K562 (cell line): ENCODE measurements around the gene ITSN2. TPM values are rescaled to one million over a fixed set of nuclear protein-coding genes. Genes with fewer than 3 reads are reported as not detected.

Experiments
- ARID2 ChIP-seq: fragments of 450-650 bp; IDR thresholded peaks from 2 replicates; pipeline ENCODE4 v1.6.1; 2017; ENCODE audit warnings: antibody characterized with exemption, mild to moderate bottlenecking
- ATF7 ChIP-seq: fragments of 450-650 bp; IDR thresholded peaks from 2 replicates; pipeline ENCODE4 v1.7.1; 2014; ENCODE audit warnings: mild to moderate bottlenecking, moderate library complexity
- BCOR ChIP-seq: fragments of 450-650 bp; IDR thresholded peaks from 2 replicates; pipeline ENCODE4 v1.6.1; 2016
- DPF2 ChIP-seq: fragments of 450-650 bp; IDR thresholded peaks from 2 replicates; pipeline ENCODE4 v1.6.1; 2016
- FOXP1 ChIP-seq: sonication (generic); formaldehyde crosslinking; IDR thresholded peaks from 2 replicates; pipeline ENCODE4 v1.8.0; 2022; ENCODE audit warnings: mild to moderate bottlenecking, missing genetic modification reagents
- GMEB1 ChIP-seq: fragments of 250-450 bp; sonication (Bioruptor Pico); IDR thresholded peaks from 2 replicates; pipeline ENCODE4 v1.4.0; 2020; ENCODE audit warnings: mild to moderate bottlenecking
- HDAC2 ChIP-seq: fragments of 450-650 bp; IDR thresholded peaks from 2 replicates; pipeline ENCODE4 v1.6.1; 2016; ENCODE audit warnings: mild to moderate bottlenecking
- HNRNPH1 ChIP-seq: fragments of 200-400 bp; formaldehyde crosslinking; optimal IDR thresholded peaks from 2 replicates; pipeline ENCODE3; 2017; ENCODE audit warnings: low read depth, mild to moderate bottlenecking, low read length, moderate library complexity
- NONO ChIP-seq, 2 experiments: fragments of 200-400 bp in 1 of 2; fragments of 450-650 bp in 1 of 2; formaldehyde crosslinking in 1 of 2; IDR thresholded peaks; 2 replicates each; pipeline ENCODE4 v1.6.1; 2017; ENCODE audit warnings: low read depth in 2 of 2, mild to moderate bottlenecking in 2 of 2, moderate library complexity in 2 of 2, low read length in 1 of 2
- PHF21A ChIP-seq: fragments of 450-650 bp; IDR thresholded peaks from 2 replicates; pipeline ENCODE4 v1.6.1; 2017; ENCODE audit warnings: low read depth, borderline replicate concordance
- RAD21 ChIP-seq, 2 experiments: fragments of 250-450 bp in 1 of 2; fragments of 450-650 bp in 1 of 2; sonication (Bioruptor Pico) in 1 of 2; formaldehyde crosslinking in 1 of 2; IDR thresholded peaks in 1 of 2; conservative IDR thresholded peaks in 1 of 2; 2 replicates each; pipeline versions ENCODE4 v1.4.0 to v1.8.0; 2020 to 2022; ENCODE audit warnings: mild to moderate bottlenecking in 2 of 2, moderate library complexity in 1 of 2
- SMARCE1 ChIP-seq: fragments of 450-650 bp; IDR thresholded peaks from 2 replicates; pipeline ENCODE4 v1.7.1; 2016; ENCODE audit warnings: mild to moderate bottlenecking
- SNRNP70 ChIP-seq: fragments of 200-400 bp; formaldehyde crosslinking; optimal IDR thresholded peaks from 2 replicates; pipeline ENCODE3; 2017; ENCODE audit warnings: low read depth, low read length
- TEAD2 ChIP-seq: fragments of 450-650 bp; IDR thresholded peaks from 2 replicates; pipeline ENCODE4 v1.6.1; 2016; ENCODE audit warnings: missing genetic modification characterization, control low read depth, missing compliant biosample characterization
- XRCC4 ChIP-seq: IDR thresholded peaks from one replicate; pipeline ENCODE4 v1.6.1; 2011; ENCODE audit not compliant: insufficient read depth, insufficient read length; ENCODE audit errors: extremely low read depth
- ZNF124 ChIP-seq: sonication (generic); formaldehyde crosslinking; IDR thresholded peaks from 2 replicates; pipeline ENCODE4 v1.8.1; 2022; ENCODE audit warnings: missing genetic modification reagents
- ZNF263 ChIP-seq: sonication (generic); formaldehyde crosslinking; IDR thresholded peaks from 2 replicates; pipeline ENCODE4 v1.8.0; 2022; ENCODE audit warnings: mild to moderate bottlenecking, missing genetic modification reagents, borderline replicate concordance
- ZNF384 ChIP-seq: IDR thresholded peaks from 2 replicates; pipeline ENCODE4 v1.6.1; 2012; ENCODE audit warnings: low read depth, low read length, improper control_type of control experiment
- polyA plus RNA-seq, 8 experiments: library from polyadenylated mRNA; depleted of rRNA in 4 of 8; stranded (reverse) in 5 of 8; unstranded in 3 of 8; fragments of >200 nt; fragmentation: Nextera tagmentation in 2 of 8; fragmentation: Illumina TruSeq in 1 of 8; extraction: Ambion mirVana in 2 of 8; extraction: Trizol in 1 of 8; gene quantifications; 2 replicates each; pipeline versions ENCODE4 v1.2.1 to v1.2.3, GENCODE V29; 2011 to 2014; ENCODE audit warnings: inconsistent platforms in 1 of 8, missing spikeins in 1 of 8
- total RNA-seq, 7 experiments: library from RNA; depleted of rRNA in 6 of 7; stranded (reverse); fragments of >200 nt in 6 of 7; fragmentation: Illumina TruSeq in 2 of 7; extraction: Trizol in 2 of 7; gene quantifications; 2 replicates each; pipeline versions ENCODE4 v1.2.1 to v1.2.3, GENCODE V29; 2011 to 2021; ENCODE audit warnings: low replicate concordance in 1 of 7
- TF ChIP-seq, protein P1 (sequence below): sonication (generic); formaldehyde crosslinking; IDR thresholded peaks from 2 replicates; pipeline ENCODE4 v1.8.0; 2023; ENCODE audit warnings: mild to moderate bottlenecking, missing genetic modification reagents
- TF ChIP-seq, protein P2 (sequence below): fragments of 450-650 bp; IDR thresholded peaks from 2 replicates; pipeline ENCODE4 v1.6.1; 2017; ENCODE audit warnings: antibody characterized with exemption
- TF ChIP-seq, protein P3 (sequence below), 2 experiments: fragments of 450-650 bp; IDR thresholded peaks; 2 replicates each; pipeline ENCODE4 v1.6.1; 2018; ENCODE audit warnings: mild to moderate bottlenecking in 2 of 2, low read depth in 1 of 2; ENCODE audit not compliant: partially characterized antibody in 2 of 2

ITSN2 gene
- total and polyA plus RNA-seq, 9 of the 15 experiments (the other 6 are each of a cell fraction or from before 2014, with no cell fraction given): 6.6 to 19.9 (median 15.2) TPM

DNA sequence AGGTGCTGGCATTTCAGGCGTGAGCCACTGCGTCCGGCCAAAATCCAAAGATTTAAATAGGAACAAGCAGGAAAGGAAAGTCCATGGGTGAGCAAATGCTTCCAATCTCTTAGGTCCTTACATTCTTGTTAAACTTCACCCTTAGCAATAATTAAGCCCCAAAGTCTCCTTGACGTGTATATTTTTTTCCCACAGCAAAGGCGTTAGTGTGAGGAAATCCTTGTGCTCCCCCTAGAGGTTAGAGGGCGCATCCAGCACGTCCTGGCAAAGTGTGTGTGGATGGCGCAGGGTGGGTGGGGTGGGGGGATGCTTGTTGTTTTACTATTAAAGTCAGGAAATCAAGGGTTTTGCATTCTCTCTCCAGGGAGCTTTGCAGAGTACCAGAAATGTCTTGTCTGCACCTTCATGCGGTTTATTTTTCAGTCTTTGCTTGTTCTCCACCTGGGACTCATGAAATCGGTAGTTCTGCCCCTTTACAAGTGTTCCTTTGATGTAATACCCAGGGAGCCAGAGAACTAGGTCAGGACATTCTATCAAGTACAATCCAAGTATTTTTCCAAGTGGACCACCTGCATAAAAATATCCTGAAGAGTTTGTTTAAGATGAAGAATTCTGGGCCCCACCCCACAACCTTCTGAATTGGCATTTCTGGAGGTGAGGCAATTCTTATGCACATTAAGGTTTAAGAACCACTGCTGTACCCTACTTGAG lies 22.2 kb upstream of the ITSN2 start (continued):
- TF ChIP-seq, protein P1, sequence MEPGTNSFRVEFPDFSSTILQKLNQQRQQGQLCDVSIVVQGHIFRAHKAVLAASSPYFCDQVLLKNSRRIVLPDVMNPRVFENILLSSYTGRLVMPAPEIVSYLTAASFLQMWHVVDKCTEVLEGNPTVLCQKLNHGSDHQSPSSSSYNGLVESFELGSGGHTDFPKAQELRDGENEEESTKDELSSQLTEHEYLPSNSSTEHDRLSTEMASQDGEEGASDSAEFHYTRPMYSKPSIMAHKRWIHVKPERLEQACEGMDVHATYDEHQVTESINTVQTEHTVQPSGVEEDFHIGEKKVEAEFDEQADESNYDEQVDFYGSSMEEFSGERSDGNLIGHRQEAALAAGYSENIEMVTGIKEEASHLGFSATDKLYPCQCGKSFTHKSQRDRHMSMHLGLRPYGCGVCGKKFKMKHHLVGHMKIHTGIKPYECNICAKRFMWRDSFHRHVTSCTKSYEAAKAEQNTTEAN: no peak
- no peak for TF ChIP-seq SMARCE1
- 0 out of 2 replicates have a peak, but pooled peaks have one; percentile 18 for TF ChIP-seq DPF2
- no peak for TF ChIP-seq PHF21A
- TF ChIP-seq SNRNP70: no peak
- TF ChIP-seq ATF7: no peak
- no peak for TF ChIP-seq ZNF263
- TF ChIP-seq, protein P2, sequence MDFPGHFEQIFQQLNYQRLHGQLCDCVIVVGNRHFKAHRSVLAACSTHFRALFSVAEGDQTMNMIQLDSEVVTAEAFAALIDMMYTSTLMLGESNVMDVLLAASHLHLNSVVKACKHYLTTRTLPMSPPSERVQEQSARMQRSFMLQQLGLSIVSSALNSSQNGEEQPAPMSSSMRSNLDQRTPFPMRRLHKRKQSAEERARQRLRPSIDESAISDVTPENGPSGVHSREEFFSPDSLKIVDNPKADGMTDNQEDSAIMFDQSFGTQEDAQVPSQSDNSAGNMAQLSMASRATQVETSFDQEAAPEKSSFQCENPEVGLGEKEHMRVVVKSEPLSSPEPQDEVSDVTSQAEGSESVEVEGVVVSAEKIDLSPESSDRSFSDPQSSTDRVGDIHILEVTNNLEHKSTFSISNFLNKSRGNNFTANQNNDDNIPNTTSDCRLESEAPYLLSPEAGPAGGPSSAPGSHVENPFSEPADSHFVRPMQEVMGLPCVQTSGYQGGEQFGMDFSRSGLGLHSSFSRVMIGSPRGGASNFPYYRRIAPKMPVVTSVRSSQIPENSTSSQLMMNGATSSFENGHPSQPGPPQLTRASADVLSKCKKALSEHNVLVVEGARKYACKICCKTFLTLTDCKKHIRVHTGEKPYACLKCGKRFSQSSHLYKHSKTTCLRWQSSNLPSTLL: no peak
- TF ChIP-seq RAD21 (CRISPR knock-in tag; conservative IDR thresholded peaks at IDR 0.05 in 1 of 2, IDR thresholded peaks at IDR 0.05 in 1 of 2): peak; percentile 60 to 80
- no peak for TF ChIP-seq BCOR
- TF ChIP-seq GMEB1 (CRISPR knock-in tag): no peak
- TF ChIP-seq ZNF384: peak; percentile 84
- TF ChIP-seq HNRNPH1: no peak
- TF ChIP-seq ZNF124: no peak
- TF ChIP-seq FOXP1: no peak
- TF ChIP-seq ARID2: no peak
- no peak for TF ChIP-seq XRCC4
- TF ChIP-seq NONO (IDR thresholded peaks at IDR 0.05; ENCODE audit: low read depth in 2 of 2, low read length in 1 of 2): no peak
- TF ChIP-seq, protein P3, sequence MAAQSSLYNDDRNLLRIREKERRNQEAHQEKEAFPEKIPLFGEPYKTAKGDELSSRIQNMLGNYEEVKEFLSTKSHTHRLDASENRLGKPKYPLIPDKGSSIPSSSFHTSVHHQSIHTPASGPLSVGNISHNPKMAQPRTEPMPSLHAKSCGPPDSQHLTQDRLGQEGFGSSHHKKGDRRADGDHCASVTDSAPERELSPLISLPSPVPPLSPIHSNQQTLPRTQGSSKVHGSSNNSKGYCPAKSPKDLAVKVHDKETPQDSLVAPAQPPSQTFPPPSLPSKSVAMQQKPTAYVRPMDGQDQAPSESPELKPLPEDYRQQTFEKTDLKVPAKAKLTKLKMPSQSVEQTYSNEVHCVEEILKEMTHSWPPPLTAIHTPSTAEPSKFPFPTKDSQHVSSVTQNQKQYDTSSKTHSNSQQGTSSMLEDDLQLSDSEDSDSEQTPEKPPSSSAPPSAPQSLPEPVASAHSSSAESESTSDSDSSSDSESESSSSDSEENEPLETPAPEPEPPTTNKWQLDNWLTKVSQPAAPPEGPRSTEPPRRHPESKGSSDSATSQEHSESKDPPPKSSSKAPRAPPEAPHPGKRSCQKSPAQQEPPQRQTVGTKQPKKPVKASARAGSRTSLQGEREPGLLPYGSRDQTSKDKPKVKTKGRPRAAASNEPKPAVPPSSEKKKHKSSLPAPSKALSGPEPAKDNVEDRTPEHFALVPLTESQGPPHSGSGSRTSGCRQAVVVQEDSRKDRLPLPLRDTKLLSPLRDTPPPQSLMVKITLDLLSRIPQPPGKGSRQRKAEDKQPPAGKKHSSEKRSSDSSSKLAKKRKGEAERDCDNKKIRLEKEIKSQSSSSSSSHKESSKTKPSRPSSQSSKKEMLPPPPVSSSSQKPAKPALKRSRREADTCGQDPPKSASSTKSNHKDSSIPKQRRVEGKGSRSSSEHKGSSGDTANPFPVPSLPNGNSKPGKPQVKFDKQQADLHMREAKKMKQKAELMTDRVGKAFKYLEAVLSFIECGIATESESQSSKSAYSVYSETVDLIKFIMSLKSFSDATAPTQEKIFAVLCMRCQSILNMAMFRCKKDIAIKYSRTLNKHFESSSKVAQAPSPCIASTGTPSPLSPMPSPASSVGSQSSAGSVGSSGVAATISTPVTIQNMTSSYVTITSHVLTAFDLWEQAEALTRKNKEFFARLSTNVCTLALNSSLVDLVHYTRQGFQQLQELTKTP (IDR thresholded peaks at IDR 0.05; ENCODE audit: low read depth in 1 of 2, partially characterized antibody in 2 of 2): no peak
- no peak for TF ChIP-seq HDAC2
- no peak for TF ChIP-seq TEAD2 (tag)
